Panc1 (cell line): ENCODE results near the gene C1orf87.

Experiments used
- CTCF ChIP-seq: fragments of 450-650 bp; IDR thresholded peaks from 2 replicates; pipeline ENCODE4 v1.5.1; 2017; ENCODE audit warnings: mild to moderate bottlenecking
- POLR2AphosphoS5 ChIP-seq: IDR thresholded peaks from 2 replicates; pipeline ENCODE4 v1.6.1; 2012; ENCODE audit warnings: mild to moderate bottlenecking, low read depth, low read length, moderate library complexity
- REST ChIP-seq, 2 experiments: IDR thresholded peaks; 2 replicates each; pipeline ENCODE4 v1.6.1; 2011 to 2012; ENCODE audit warnings: low read depth in 2 of 2, control low read depth in 1 of 2, low read length in 1 of 2, mild to moderate bottlenecking in 1 of 2, moderate library complexity in 1 of 2; ENCODE audit not compliant: insufficient read depth in 1 of 2
- SIN3A ChIP-seq: IDR thresholded peaks from 2 replicates; pipeline ENCODE4 v1.6.1; 2012; ENCODE audit warnings: low read depth, mild to moderate bottlenecking, low read length, moderate library complexity, borderline replicate concordance; ENCODE audit not compliant: insufficient read depth

GRCh38 chr1:60031146-60031545 lies 42.4 kb downstream of the C1orf87 start:
- TF ChIP-seq CTCF (no peak), POLR2AphosphoS5 (no peak), REST (IDR thresholded peaks at IDR 0.05; ENCODE audit: insufficient read depth in 1 of 2, low read depth in 2 of 2, low read length in 1 of 2) (no peak), SIN3A (no peak)
